Activated B cell treated with CpG ODN at 0.5 μM for 24 hours (primary cell): ENCODE results near the gene DHH. TPM values are rescaled to one million over a fixed set of nuclear protein-coding genes. Genes with fewer than 3 reads are reported as not detected.

Experiments used
- ATAC-seq: fragments of 200-7000 bp; cut with Tn5 transposase; one replicate; pipeline ENCODE4 v1.10.0; 2021; ENCODE audit warnings: low read depth, mild to moderate bottlenecking, moderate library complexity
- CTCF ChIA-PET: fragments of 350-600 bp; sonication (Branson Sonifier 250); formaldehyde crosslinking; loops from one replicate; lab custom pipeline; 2021; ENCODE audit warnings: antibody characterized with exemption; lab: Charles Lee
- POLR2A ChIA-PET: fragments of 350-600 bp; sonication (Branson Sonifier 250); formaldehyde crosslinking; loops from one replicate; lab custom pipeline; 2021; ENCODE audit warnings: antibody characterized with exemption; lab: Charles Lee
- DNase-seq: peaks from one replicate; pipeline ENCODE4 v3.0.0; 2022
- H3K27ac Mint-ChIP-seq: one replicate; pipeline ENCODE4 v1.8.0; 2020; ENCODE audit warnings: mixed read lengths
- H3K27me3 Mint-ChIP-seq: one replicate; pipeline ENCODE4 v1.8.0; 2021; ENCODE audit warnings: mixed read lengths
- H3K36me3 Mint-ChIP-seq: one replicate; pipeline ENCODE4 v1.8.0; 2021; ENCODE audit warnings: low read depth, mixed read lengths
- H3K4me1 Mint-ChIP-seq: one replicate; pipeline ENCODE4 v1.8.0; 2021; ENCODE audit warnings: mixed read lengths
- H3K4me3 Mint-ChIP-seq: one replicate; pipeline ENCODE4 v1.8.0; 2020; ENCODE audit warnings: mild to moderate bottlenecking, mixed read lengths
- H3K9me3 Mint-ChIP-seq: one replicate; pipeline ENCODE4 v1.8.0; 2020; ENCODE audit warnings: mixed read lengths
- intact Hi-C: fragments of 100-400 bp; cut with micrococcal nuclease; formaldehyde crosslinking; loops from one replicate; pipeline ENCODE4 v1.15.1; 2024
- total RNA-seq: library from RNA; stranded (reverse); gene quantifications from 2 replicates; pipeline ENCODE4 v1.2.3, GENCODE V29; 2022
- TF ChIP-seq, protein P1 (sequence below): fragments of 200-600 bp; IDR thresholded peaks from one replicate; pipeline ENCODE4 v1.8.0; 2022; ENCODE audit warnings: antibody characterized with exemption, mild to moderate bottlenecking

Gene DHH
- total RNA-seq, 1 donor from 2014 or later, result 0.09 TPM

GRCh38 chr12:49089821-49090773 is 4.5 kb downstream of the DHH start:
- Mint-ChIP-seq H3K4me1 (peaks cover 58% of the 10 kb centered on the region), H3K27me3 (peaks cover 54% of the 10 kb centered on the region), H3K9me3 (no peaks in the 10 kb centered on the region), H3K27ac (no peak overlapping the region), H3K36me3 (no peaks in the 10 kb centered on the region), H3K4me3 (peak overlapping the region; percentile 75)
- intact Hi-C loops, result loop anchor here (2.0 to 5.0 kb wide), 3 partner anchors 99 to 253 kb away; partner anchors contain the start of gene TUBA1A
- DNase-seq (peak; percentile 48), ATAC-seq (no peak)
- ChIA-PET POLR2A (interaction anchor here (0.5 to 5.0 kb wide), 6 partner anchors 20 to 172 kb away, joined by 4 to 44 read pairs (median 8); partner anchors contain the start of genes LMBR1L, RHEBL1, TUBA1A and TUBA1B), CTCF (interaction anchor here (1.0 to 6.5 kb wide), 7 partner anchors 8 to 145 kb away, joined by 3 to 79 read pairs (median 19); partner anchors contain the start of gene RHEBL1)
- TF ChIP-seq, protein P1, sequence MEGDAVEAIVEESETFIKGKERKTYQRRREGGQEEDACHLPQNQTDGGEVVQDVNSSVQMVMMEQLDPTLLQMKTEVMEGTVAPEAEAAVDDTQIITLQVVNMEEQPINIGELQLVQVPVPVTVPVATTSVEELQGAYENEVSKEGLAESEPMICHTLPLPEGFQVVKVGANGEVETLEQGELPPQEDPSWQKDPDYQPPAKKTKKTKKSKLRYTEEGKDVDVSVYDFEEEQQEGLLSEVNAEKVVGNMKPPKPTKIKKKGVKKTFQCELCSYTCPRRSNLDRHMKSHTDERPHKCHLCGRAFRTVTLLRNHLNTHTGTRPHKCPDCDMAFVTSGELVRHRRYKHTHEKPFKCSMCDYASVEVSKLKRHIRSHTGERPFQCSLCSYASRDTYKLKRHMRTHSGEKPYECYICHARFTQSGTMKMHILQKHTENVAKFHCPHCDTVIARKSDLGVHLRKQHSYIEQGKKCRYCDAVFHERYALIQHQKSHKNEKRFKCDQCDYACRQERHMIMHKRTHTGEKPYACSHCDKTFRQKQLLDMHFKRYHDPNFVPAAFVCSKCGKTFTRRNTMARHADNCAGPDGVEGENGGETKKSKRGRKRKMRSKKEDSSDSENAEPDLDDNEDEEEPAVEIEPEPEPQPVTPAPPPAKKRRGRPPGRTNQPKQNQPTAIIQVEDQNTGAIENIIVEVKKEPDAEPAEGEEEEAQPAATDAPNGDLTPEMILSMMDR, result no peak

DNA sequence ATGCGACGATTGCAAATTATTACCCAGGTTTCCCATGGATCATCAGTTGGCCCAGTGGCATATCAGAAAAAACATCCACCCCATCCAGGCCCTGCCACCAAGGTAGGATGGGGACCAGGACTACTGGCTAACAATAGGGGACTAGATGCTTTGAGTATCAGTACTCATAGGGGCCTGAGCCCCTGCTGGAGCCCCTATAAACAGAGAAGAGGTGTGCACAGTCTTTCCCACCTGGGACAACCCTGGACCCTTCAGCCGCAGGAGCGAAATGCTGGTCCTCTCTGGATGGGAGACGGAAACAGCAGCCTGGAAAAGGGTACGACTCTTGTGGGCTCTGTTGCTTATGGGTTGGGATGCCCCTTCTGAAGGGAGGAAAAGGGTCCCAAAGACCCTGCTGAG is 5.7 kb downstream of the DHH start:
- Mint-ChIP-seq H3K4me1 (peaks cover 47% of the 10 kb centered on the region), H3K9me3 (no peaks in the 10 kb centered on the region), H3K27me3 (peaks cover 51% of the 10 kb centered on the region), H3K4me3 (no peak overlapping the region), H3K36me3 (no peaks in the 10 kb centered on the region), H3K27ac (no peak overlapping the region)
- ATAC-seq (no peak), DNase-seq (no peak)
- ChIA-PET CTCF (interaction anchor here (0.6 to 4.8 kb wide), 23 partner anchors 9 to 206 kb away, joined by 3 to 53 read pairs (median 7); partner anchors contain the start of genes DDN, LMBR1L, PRPH and RHEBL1), POLR2A (interaction anchor here (0.6 to 5.0 kb wide), 7 partner anchors 19 to 146 kb away, joined by 3 to 44 read pairs (median 9); partner anchors contain the start of genes LMBR1L, RHEBL1, TUBA1A and TUBA1B)
- TF ChIP-seq, protein P1, result no peak
- intact Hi-C loops, result loop anchor here (1.0 to 2.0 kb wide), 7 partner anchors 19 to 254 kb away; partner anchors contain the start of genes LMBR1L and TUBA1A

- peak; percentile 53 for DNase-seq
- ChIA-PET POLR2A (interaction anchor here (0.8 to 5.0 kb wide), 9 partner anchors 9 to 147 kb away, joined by 3 to 44 read pairs (median 7); partner anchors contain the start of genes LMBR1L, RHEBL1, TUBA1A and TUBA1B), CTCF (interaction anchor here (0.6 to 4.8 kb wide), 27 partner anchors 10 to 206 kb away, joined by 3 to 53 read pairs (median 6); partner anchors contain the start of genes DDN, FKBP11, LMBR1L and PRPH)
- intact Hi-C loops, result loop anchor here (1.0 to 2.0 kb wide), 7 partner anchors 18 to 254 kb away; partner anchors contain the start of genes LMBR1L and TUBA1A
- no peaks in the 10 kb centered on the region for H3K9me3 Mint-ChIP-seq
- H3K27ac Mint-ChIP-seq, result no peak overlapping the region
- peaks cover 45% of the 10 kb centered on the region for H3K27me3 Mint-ChIP-seq
- no peaks in the 10 kb centered on the region for H3K36me3 Mint-ChIP-seq
- ATAC-seq, result peak; percentile 93
- H3K4me3 Mint-ChIP-seq, result peak overlapping the region; percentile 64
- H3K4me1 Mint-ChIP-seq, result peaks cover 42% of the 10 kb centered on the region
- TF ChIP-seq, protein P1, result peak; percentile 35
Observed at GRCh38 chr12:49088150-49088931, 6.3 kb downstream of the DHH start.

DNA sequence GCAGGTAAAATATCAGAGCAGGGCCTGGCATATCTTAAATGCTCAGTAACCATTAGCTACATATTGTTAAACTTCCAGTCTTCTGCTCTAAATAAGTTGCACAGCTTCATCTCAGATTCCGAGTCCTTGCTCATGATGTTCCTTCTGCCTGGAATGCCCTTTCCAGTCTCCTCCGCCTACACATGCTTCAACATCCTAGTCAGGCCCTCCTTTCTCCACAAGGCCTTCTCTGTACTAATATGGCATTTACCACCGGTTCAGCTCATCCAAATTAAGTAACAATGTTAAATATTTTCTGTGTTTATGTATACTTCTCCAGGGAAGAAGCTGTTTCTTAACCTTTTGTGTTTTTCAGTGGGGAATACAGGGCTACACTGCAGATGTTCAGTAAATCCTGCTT is 8.5 kb downstream of the DHH start:
- no peaks in the 10 kb centered on the region for H3K9me3 Mint-ChIP-seq
- CTCF ChIA-PET, result interaction anchor here (0.9 to 4.8 kb wide), 6 partner anchors 12 to 99 kb away, joined by 3 to 53 read pairs (median 20); partner anchors contain the start of genes RHEBL1 and TUBA1B

More for the DNA sequence above, 8.5 kb downstream of the DHH start:
- POLR2A ChIA-PET, result interaction anchor here (0.6 to 5.0 kb wide), 2 partner anchors 27 to 45 kb away, joined by 5 to 44 read pairs; partner anchors contain the start of gene TUBA1B
- Mint-ChIP-seq H3K27ac (no peak overlapping the region), H3K4me3 (no peak overlapping the region), H3K27me3 (peaks cover 25% of the 10 kb centered on the region), H3K4me1 (peaks cover 26% of the 10 kb centered on the region), H3K36me3 (no peaks in the 10 kb centered on the region)
- intact Hi-C loops, result no loop called here
- ATAC-seq, result no peak
- TF ChIP-seq, protein P1, result no peak
- DNase-seq, result no peak
